Ascending aorta (tissue), 2 donors: ENCODE data around the gene KCNMA1. TPM values are rescaled to one million over a fixed set of nuclear protein-coding genes. Genes with fewer than 3 reads are reported as not detected.
A peak's percentile ranks its signal among the peaks of the same experiment; 100 is the strongest.

Source experiments
- DNase-seq, 2 donors: peaks; one replicate each; pipeline ENCODE4 v3.0.0-alpha.2; 2019; ENCODE audit warnings: low spot score in 2 of 2
- H3K27ac ChIP-seq, 2 donors: fragments of 200-600 bp; sonication (generic); one replicate each; pipeline ENCODE4 v1.5.1; 2016 to 2017; ENCODE audit warnings: mild to moderate bottlenecking in 1 of 2
- H3K27me3 ChIP-seq: fragments of 200-600 bp; sonication (generic); one replicate; pipeline ENCODE4 v1.5.1; 2017
- H3K36me3 ChIP-seq, 2 donors: fragments of 200-600 bp; sonication (generic); one replicate each; pipeline ENCODE4 v1.5.1; 2016
- H3K4me1 ChIP-seq, 2 donors: fragments of 200-600 bp; sonication (generic); one replicate each; pipeline ENCODE4 v1.5.1; 2016 to 2017; ENCODE audit warnings: mild to moderate bottlenecking in 1 of 2
- H3K4me3 ChIP-seq, 2 donors: fragments of 200-600 bp; sonication (generic); one replicate each; pipeline ENCODE4 v1.5.1; 2016 to 2017; ENCODE audit warnings: mild to moderate bottlenecking in 1 of 2
- H3K9me3 ChIP-seq, 2 donors: fragments of 200-600 bp; sonication (generic); one replicate each; pipeline ENCODE4 v1.5.1; 2016
- CTCF ChIP-seq, 3 experiments: fragments of 200-600 bp in 2 of 3; fragments of 450-650 bp in 1 of 3; sonication (generic) in 2 of 3; IDR thresholded peaks; one replicate each; pipeline ENCODE4 v1.5.1; 2016 to 2019; ENCODE audit warnings: antibody characterized with exemption in 3 of 3, mild to moderate bottlenecking in 1 of 3, moderate library complexity in 1 of 3
- intact Hi-C: fragments of 100-400 bp; cut with DNase I; formaldehyde crosslinking; loops from one replicate; pipeline ENCODE4 v1.15.1; 2023
- total RNA-seq: library from RNA; depleted of rRNA; stranded (reverse); fragments of >200 nt; gene quantifications from one replicate; pipeline ENCODE4 v1.1.0, GENCODE V29; 2016

Gene KCNMA1
- total RNA-seq, 1 donor from 2014 or later, result 28.6 TPM

DNA sequence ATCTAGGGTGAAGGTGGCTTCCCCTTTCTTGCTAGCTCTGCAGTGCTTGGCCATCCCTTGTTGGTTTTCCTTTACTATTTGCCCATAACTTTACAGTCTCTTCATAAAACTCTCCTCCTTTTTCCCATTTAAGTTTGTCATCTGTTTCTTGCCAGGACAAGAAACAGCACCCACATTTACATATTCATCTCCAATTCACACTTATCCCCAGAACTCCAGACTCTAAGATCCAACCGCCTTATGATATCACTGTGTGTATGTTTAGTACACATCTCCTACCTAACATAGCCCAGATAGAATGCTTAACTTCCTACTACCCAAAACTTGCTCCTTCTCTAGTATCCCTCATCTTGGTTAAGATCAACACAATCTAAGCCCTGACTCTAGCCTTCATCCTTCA lies 622.2 kb downstream of the KCNMA1 start:
- H3K4me1 ChIP-seq, result peaks cover 14 to 42% of the 10 kb centered on the region in 2 donors
- intact Hi-C loops, result loop anchor here (10.0 kb wide), 3 partner anchors 399 to 1721 kb away; no protein-coding TSS in a partner anchor

DNA sequence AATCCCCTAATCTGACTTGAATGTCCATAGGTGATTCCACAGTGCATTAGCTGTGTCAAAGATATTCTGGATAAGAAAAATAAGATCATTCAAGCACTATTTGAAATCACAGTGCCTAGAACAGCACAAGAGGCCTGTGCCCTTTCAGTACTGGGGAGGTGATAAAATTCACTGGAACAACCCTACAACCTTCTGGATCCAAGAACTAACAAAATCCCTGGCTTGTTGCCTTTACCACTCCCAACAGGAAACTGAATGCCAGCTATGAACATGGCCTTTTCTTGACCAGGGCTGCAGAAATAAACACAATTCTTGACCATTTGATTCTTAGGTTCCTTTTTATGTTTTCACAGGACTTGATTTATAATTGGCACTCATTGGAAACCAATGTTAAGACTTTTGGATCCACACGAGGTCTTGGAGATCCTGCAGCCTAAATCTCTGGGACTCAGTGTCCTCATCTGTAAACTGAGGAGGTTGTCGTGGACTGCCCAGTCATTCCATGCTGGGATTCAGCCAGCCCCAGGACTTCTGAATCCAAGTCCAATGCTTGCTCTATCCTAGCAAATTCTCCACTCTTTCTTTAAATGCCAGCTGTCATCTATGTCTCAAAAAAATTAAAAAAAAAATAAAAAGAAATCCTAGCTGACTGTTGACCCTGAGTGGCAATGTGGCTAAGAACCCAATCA lies 624.7 kb downstream of the KCNMA1 start:
- TF ChIP-seq CTCF (IDR thresholded peaks at IDR 0.05), result no peak
- intact Hi-C loops, result loop anchor here (5.0 to 10.0 kb wide), 5 partner anchors 336 to 1718 kb away; partner anchors contain the start of gene ZNF503
- Histone ChIP-seq H3K4me1 (peaks cover 14 to 42% of the 10 kb centered on the region in 2 donors), H3K4me3 (peak overlapping the region in 1 of 2 donors; percentile 4), H3K27ac (peak overlapping the region; percentile 87 to 94), H3K36me3 (no peaks in the 10 kb centered on the region), H3K27me3 (no peaks in the 10 kb centered on the region), H3K9me3 (no peaks in the 10 kb centered on the region)
- DNase-seq, result peak in 1 of 2 donors; percentile 74

More for the DNA sequence above, 622.2 kb downstream of the KCNMA1 start:
- no peak for DNase-seq
- peaks cover 0 to 3% of the 10 kb centered on the region in 2 donors for H3K36me3 ChIP-seq
- H3K4me3 ChIP-seq, result no peak overlapping the region
- no peaks in the 10 kb centered on the region for H3K9me3 ChIP-seq
- H3K27ac ChIP-seq, result peak overlapping the region; percentile 63 to 87
- no peaks in the 10 kb centered on the region for H3K27me3 ChIP-seq
- no peak for TF ChIP-seq CTCF (IDR thresholded peaks at IDR 0.05)

- DNase-seq, result peak in 1 of 2 donors; percentile 73
- Histone ChIP-seq H3K27me3 (no peaks in the 10 kb centered on the region), H3K4me1 (peaks cover 14 to 38% of the 10 kb centered on the region in 2 donors), H3K4me3 (peak overlapping the region in 1 of 2 donors; percentile 4), H3K9me3 (no peaks in the 10 kb centered on the region), H3K27ac (peak overlapping the region; percentile 87 to 94), H3K36me3 (no peaks in the 10 kb centered on the region)
- TF ChIP-seq CTCF (IDR thresholded peaks at IDR 0.05), result no peak
- intact Hi-C loops, result loop anchor here (2.0 to 10.0 kb wide), 6 partner anchors 99 to 1717 kb away; partner anchors contain the start of gene ZNF503
Observed at GRCh38 chr10:77011874-77012811, 625.5 kb downstream of the KCNMA1 start.

GRCh38 chr10:77010430-77010829 lies 627.2 kb downstream of the KCNMA1 start:
- Histone ChIP-seq H3K4me1 (peaks cover 14 to 29% of the 10 kb centered on the region in 2 donors), H3K27ac (peak overlapping the region; percentile 87 to 94), H3K4me3 (no peak overlapping the region), H3K27me3 (no peaks in the 10 kb centered on the region), H3K9me3 (no peaks in the 10 kb centered on the region), H3K36me3 (peaks cover 0 to 4% of the 10 kb centered on the region in 2 donors)
- intact Hi-C loops, result loop anchor here (2.0 to 10.0 kb wide), 6 partner anchors 100 to 1716 kb away; partner anchors contain the start of gene ZNF503
- TF ChIP-seq CTCF (IDR thresholded peaks at IDR 0.05), result no peak
- DNase-seq, result no peak

GRCh38 chr10:77007834-77008233 lies 629.8 kb downstream of the KCNMA1 start:
- H3K27ac ChIP-seq, result peak overlapping the region in 1 of 2 donors; percentile 94
- TF ChIP-seq CTCF (IDR thresholded peaks at IDR 0.05), result no peak
- H3K9me3 ChIP-seq, result no peaks in the 10 kb centered on the region
- peaks cover 0 to 4% of the 10 kb centered on the region in 2 donors for H3K36me3 ChIP-seq
- intact Hi-C loops, result loop anchor here (10.0 kb wide), 1 partner anchor 693 kb away; no protein-coding TSS in a partner anchor
- H3K4me3 ChIP-seq, result no peak overlapping the region
- no peaks in the 10 kb centered on the region for H3K27me3 ChIP-seq
- no peak for DNase-seq
- peaks cover 10 to 19% of the 10 kb centered on the region in 2 donors for H3K4me1 ChIP-seq
